Spleen (tissue), 7 donors: Measurements from ENCODE around the gene NLN.

Experiments
- CTCF ChIP-seq, 11 experiments: fragments of 200-600 bp in 7 of 11; fragments of 450-650 bp in 4 of 11; sonication (generic) in 4 of 11; IDR thresholded peaks in 8 of 11; conservative IDR thresholded peaks in 3 of 11; 1 replicate in 7 of 11; 2 replicates in 4 of 11; pipeline versions ENCODE4 v1.4.0 to v1.8.0; 2016 to 2021; ENCODE audit warnings: antibody characterized with exemption in 11 of 11, inconsistent platforms in 4 of 11, mild to moderate bottlenecking in 1 of 11
- POLR2A ChIP-seq, 3 donors: fragments of 450-650 bp; IDR thresholded peaks; one replicate each; pipeline ENCODE4 v1.5.1; 2017; ENCODE audit warnings: antibody characterized with exemption in 3 of 3, mild to moderate bottlenecking in 1 of 3
- POLR2AphosphoS5 ChIP-seq, 3 donors: sonication (generic); formaldehyde crosslinking; IDR thresholded peaks; one replicate each; pipeline ENCODE4 v1.5.1; 2017; ENCODE audit warnings: antibody characterized with exemption in 3 of 3
- donor health status: DM: no; HTN: no; CAD: no; lungs with moderate emphysema.
- donor health status: DM: no; HTN: no; CAD: no.
- donor health status: DM: no; HTN: no; CAD: no.

GRCh38 chr5:65765582-65765981 lies 43.6 kb downstream of the NLN start:
- TF ChIP-seq POLR2A (IDR thresholded peaks at IDR 0.05), result no peak
- no peak for TF ChIP-seq CTCF (IDR thresholded peaks at IDR 0.05 in 8 of 11, conservative IDR thresholded peaks at IDR 0.05 in 3 of 11)
- TF ChIP-seq POLR2AphosphoS5 (IDR thresholded peaks at IDR 0.05), result no peak
